GM23338 (cell line): ENCODE results near the gene SP140L. TPM values are rescaled to one million over a fixed set of nuclear protein-coding genes. Genes with fewer than 3 reads are reported as not detected.

Source experiments
- ATAC-seq: fragments of 200-7000 bp; cut with Tn5 transposase; 3 replicates; pipeline ENCODE4 v1.9.1; 2020
- DNase-seq: peaks from one replicate; pipeline ENCODE4 v3.0.0-alpha.2; 2015; ENCODE audit warnings: low spot score
- H2AFZ ChIP-seq: fragments of 200-600 bp; sonication (generic); 2 replicates; pipeline ENCODE4 v1.8.0; 2016; ENCODE audit warnings: antibody characterized with exemption, mild to moderate bottlenecking, moderate library complexity
- H3F3A ChIP-seq: fragments of 200-600 bp; sonication (generic); replicated peaks from 2 replicates; pipeline ENCODE4 v1.8.0; 2017; ENCODE audit warnings: antibody characterized with exemption, mixed run types, low read depth
- H3K27ac ChIP-seq: fragments of 200-600 bp; sonication (generic); 2 replicates; pipeline ENCODE4 v1.6.1; 2016; ENCODE audit warnings: low read depth
- H3K27me3 ChIP-seq: fragments of 200-600 bp; sonication (generic); 2 replicates; pipeline ENCODE4 v1.8.0; 2016; ENCODE audit warnings: mild to moderate bottlenecking, mixed run types, moderate library complexity; ENCODE audit not compliant: insufficient read depth
- H3K36me3 ChIP-seq: fragments of 200-600 bp; sonication (generic); 2 replicates; pipeline ENCODE4 v1.8.0; 2016; ENCODE audit warnings: mild to moderate bottlenecking; ENCODE audit not compliant: insufficient read depth
- H3K4me1 ChIP-seq: fragments of 200-600 bp; sonication (generic); 2 replicates; pipeline ENCODE4 v1.8.0; 2016; ENCODE audit warnings: mild to moderate bottlenecking, moderate library complexity; ENCODE audit not compliant: insufficient read depth
- H3K4me2 ChIP-seq: fragments of 200-600 bp; sonication (generic); 2 replicates; pipeline ENCODE4 v1.7.1; 2017; ENCODE audit warnings: mixed run types
- H3K4me3 ChIP-seq: fragments of 200-600 bp; sonication (generic); 2 replicates; pipeline ENCODE4 v1.6.1; 2016; ENCODE audit warnings: mixed run types
- H3K79me2 ChIP-seq: fragments of 200-600 bp; sonication (generic); replicated peaks from 2 replicates; pipeline ENCODE4 v1.8.0; 2017; ENCODE audit warnings: mild to moderate bottlenecking; ENCODE audit not compliant: insufficient read depth
- H3K9me2 ChIP-seq: fragments of 200-600 bp; sonication (generic); 2 replicates; pipeline ENCODE4 v1.8.0; 2017; ENCODE audit not compliant: insufficient read depth
- H4K20me1 ChIP-seq: fragments of 200-600 bp; sonication (generic); replicated peaks from 2 replicates; pipeline ENCODE4 v1.8.0; 2017; ENCODE audit warnings: mild to moderate bottlenecking; ENCODE audit not compliant: insufficient read depth
- H3K27ac Mint-ChIP-seq: 2 replicates; pipeline ENCODE4 v1.8.0; 2020; ENCODE audit warnings: inconsistent platforms, mild to moderate bottlenecking, moderate library complexity, mixed read lengths
- H3K27me3 Mint-ChIP-seq: 3 replicates; pipeline ENCODE4 v1.8.0; 2022; ENCODE audit warnings: low read depth, mild to moderate bottlenecking, moderate library complexity, mixed read lengths, inconsistent platforms; ENCODE audit not compliant: insufficient read depth, poor library complexity
- H3K36me3 Mint-ChIP-seq: 3 replicates; pipeline ENCODE4 v1.8.0; 2021; ENCODE audit warnings: low read depth, mild to moderate bottlenecking, inconsistent platforms, moderate library complexity, mixed read lengths
- H3K4me1 Mint-ChIP-seq: 3 replicates; pipeline ENCODE4 v1.8.0; 2020; ENCODE audit warnings: mild to moderate bottlenecking, inconsistent platforms, mixed read lengths
- H3K4me3 Mint-ChIP-seq: 3 replicates; pipeline ENCODE4 v1.8.0; 2021; ENCODE audit warnings: moderate library complexity, mild to moderate bottlenecking, inconsistent platforms, mixed read lengths
- H3K9me3 Mint-ChIP-seq: 3 replicates; pipeline ENCODE4 v1.8.0; 2020; ENCODE audit warnings: moderate library complexity, mild to moderate bottlenecking, inconsistent platforms, mixed read lengths
- CREB1 ChIP-seq: fragments of 250-450 bp; sonication (Bioruptor Pico); IDR thresholded peaks from 2 replicates; pipeline ENCODE4 v1.5.0; 2020; ENCODE audit warnings: low read depth, mild to moderate bottlenecking, moderate library complexity
- JUNB ChIP-seq: IDR thresholded peaks from one replicate; pipeline ENCODE4 v1.6.1; 2016; ENCODE audit warnings: antibody characterized with exemption; ENCODE audit not compliant: unreplicated experiment
- POLR2AphosphoS5 ChIP-seq: IDR thresholded peaks from 2 replicates; pipeline ENCODE4 v1.6.1; 2016; ENCODE audit warnings: antibody characterized with exemption, low read depth
- STAT1 ChIP-seq: IDR thresholded peaks from one replicate; pipeline ENCODE4 v1.6.1; 2016; ENCODE audit warnings: antibody characterized with exemption; ENCODE audit not compliant: unreplicated experiment
- polyA plus RNA-seq: library from polyadenylated mRNA; unstranded; fragments of >200 nt; fragmentation: Nextera tagmentation; extraction: Ambion mirVana; gene quantifications from 2 replicates; pipeline ENCODE4 v1.2.1, GENCODE V29; 2016
- total RNA-seq: library from RNA; depleted of rRNA; stranded (reverse); fragments of >200 nt; shearing (Covaris generic); gene quantifications from 2 replicates; pipeline ENCODE4 v1.2.3, GENCODE V29; 2014
- TF ChIP-seq, protein P1 (sequence below): IDR thresholded peaks from one replicate; pipeline ENCODE4 v1.6.1; 2018; ENCODE audit warnings: antibody characterized with exemption; ENCODE audit not compliant: unreplicated experiment
- TF ChIP-seq, protein P2 (sequence below): IDR thresholded peaks from 2 replicates; pipeline ENCODE4 v1.6.1; 2016; ENCODE audit warnings: antibody characterized with exemption
- TF ChIP-seq, protein P3 (sequence below): fragments of 250-450 bp; sonication (Bioruptor Pico); IDR thresholded peaks from 2 replicates; pipeline ENCODE4 v1.5.0; 2020; ENCODE audit warnings: mild to moderate bottlenecking, moderate library complexity

The SP140L gene
- total and polyA plus RNA-seq, 2 experiments from 2014 or later = 1.3 to 1.7 TPM

DNA sequence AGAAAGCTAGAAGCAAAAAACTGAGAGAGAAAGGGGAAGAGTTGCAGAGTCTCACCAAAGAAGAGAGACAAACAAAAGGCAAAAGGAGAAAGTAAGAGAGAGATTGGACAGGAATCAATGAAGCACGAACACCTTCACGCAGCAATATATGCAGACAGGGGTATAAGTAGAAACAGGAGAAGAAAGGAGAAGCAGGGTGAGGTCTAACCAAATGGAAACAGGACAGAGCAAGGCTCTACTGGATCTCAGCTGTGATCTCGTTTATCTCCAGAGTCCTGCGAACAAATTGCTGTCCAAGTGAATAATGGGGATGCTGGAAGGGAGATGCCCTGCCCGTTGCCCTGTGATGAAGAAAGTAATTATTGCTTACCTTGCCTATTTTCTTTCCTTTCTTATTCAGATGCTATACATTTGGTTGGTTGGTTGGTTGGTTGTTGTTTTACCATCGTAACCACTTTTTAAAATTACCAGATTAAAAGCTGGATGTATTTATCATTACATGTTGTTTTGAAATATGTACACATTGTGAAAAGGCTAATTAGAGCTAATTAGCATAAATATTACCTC, 123.0 kb downstream of the SP140L start:
- Mint-ChIP-seq H3K27me3 (no peaks in the 10 kb centered on the region), H3K4me3 (no peak overlapping the region), H3K36me3 (no peaks in the 10 kb centered on the region), H3K4me1 (peaks cover 8% of the 10 kb centered on the region), H3K9me3 (peaks cover 3% of the 10 kb centered on the region; the same call in 1 of the 3 replicates), H3K27ac (no peak overlapping the region)
- Histone ChIP-seq H3K4me2 (no peak overlapping the region), H3K27me3 (no peaks in the 10 kb centered on the region), H3F3A (no peaks in the 10 kb centered on the region), H4K20me1 (no peaks in the 10 kb centered on the region), H2AFZ (no peak overlapping the region), H3K4me3 (no peak overlapping the region), H3K27ac (no peak overlapping the region), H3K4me1 (no peaks in the 10 kb centered on the region; the same call in 1 of the 2 replicates), H3K36me3 (no peaks in the 10 kb centered on the region), H3K79me2 (no peaks in the 10 kb centered on the region), H3K9me2 (peaks cover 7% of the 10 kb centered on the region; the same call in 1 of the 2 replicates)
- DNase-seq = no peak
- TF ChIP-seq POLR2AphosphoS5 (no peak), CREB1 (no peak), JUNB (no peak)
- TF ChIP-seq, protein P1, sequence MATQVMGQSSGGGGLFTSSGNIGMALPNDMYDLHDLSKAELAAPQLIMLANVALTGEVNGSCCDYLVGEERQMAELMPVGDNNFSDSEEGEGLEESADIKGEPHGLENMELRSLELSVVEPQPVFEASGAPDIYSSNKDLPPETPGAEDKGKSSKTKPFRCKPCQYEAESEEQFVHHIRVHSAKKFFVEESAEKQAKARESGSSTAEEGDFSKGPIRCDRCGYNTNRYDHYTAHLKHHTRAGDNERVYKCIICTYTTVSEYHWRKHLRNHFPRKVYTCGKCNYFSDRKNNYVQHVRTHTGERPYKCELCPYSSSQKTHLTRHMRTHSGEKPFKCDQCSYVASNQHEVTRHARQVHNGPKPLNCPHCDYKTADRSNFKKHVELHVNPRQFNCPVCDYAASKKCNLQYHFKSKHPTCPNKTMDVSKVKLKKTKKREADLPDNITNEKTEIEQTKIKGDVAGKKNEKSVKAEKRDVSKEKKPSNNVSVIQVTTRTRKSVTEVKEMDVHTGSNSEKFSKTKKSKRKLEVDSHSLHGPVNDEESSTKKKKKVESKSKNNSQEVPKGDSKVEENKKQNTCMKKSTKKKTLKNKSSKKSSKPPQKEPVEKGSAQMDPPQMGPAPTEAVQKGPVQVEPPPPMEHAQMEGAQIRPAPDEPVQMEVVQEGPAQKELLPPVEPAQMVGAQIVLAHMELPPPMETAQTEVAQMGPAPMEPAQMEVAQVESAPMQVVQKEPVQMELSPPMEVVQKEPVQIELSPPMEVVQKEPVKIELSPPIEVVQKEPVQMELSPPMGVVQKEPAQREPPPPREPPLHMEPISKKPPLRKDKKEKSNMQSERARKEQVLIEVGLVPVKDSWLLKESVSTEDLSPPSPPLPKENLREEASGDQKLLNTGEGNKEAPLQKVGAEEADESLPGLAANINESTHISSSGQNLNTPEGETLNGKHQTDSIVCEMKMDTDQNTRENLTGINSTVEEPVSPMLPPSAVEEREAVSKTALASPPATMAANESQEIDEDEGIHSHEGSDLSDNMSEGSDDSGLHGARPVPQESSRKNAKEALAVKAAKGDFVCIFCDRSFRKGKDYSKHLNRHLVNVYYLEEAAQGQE = no peak
- TF ChIP-seq, protein P2, sequence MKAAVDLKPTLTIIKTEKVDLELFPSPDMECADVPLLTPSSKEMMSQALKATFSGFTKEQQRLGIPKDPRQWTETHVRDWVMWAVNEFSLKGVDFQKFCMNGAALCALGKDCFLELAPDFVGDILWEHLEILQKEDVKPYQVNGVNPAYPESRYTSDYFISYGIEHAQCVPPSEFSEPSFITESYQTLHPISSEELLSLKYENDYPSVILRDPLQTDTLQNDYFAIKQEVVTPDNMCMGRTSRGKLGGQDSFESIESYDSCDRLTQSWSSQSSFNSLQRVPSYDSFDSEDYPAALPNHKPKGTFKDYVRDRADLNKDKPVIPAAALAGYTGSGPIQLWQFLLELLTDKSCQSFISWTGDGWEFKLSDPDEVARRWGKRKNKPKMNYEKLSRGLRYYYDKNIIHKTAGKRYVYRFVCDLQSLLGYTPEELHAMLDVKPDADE = no peak
- ATAC-seq = no peak

DNA sequence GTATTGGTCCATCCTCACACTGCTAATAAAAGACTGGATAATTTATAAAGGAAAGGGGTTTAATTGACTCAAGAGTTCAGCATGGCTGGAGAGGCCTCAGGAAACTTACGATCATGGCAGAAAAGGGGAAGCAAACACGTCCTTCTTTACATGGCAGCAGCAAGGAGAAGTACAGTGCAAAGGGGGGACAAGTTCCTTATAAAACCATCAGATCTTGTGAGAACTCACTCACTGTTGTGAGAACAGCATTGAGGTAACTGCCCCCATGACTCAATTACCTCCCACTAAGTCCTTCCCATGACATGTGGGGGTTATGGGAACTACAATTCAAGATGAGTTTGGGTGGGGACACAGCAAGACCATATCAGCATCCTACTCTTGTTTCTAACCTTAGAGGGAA, 126.0 kb downstream of the SP140L start:
- Histone ChIP-seq H2AFZ (no peak overlapping the region), H3K36me3 (no peaks in the 10 kb centered on the region), H3K4me3 (no peak overlapping the region), H3K4me1 (peaks cover 4% of the 10 kb centered on the region; the same call in 1 of the 2 replicates), H3F3A (no peaks in the 10 kb centered on the region), H3K4me2 (no peak overlapping the region), H3K27me3 (no peaks in the 10 kb centered on the region), H4K20me1 (no peaks in the 10 kb centered on the region), H3K79me2 (no peaks in the 10 kb centered on the region), H3K27ac (no peak overlapping the region), H3K9me2 (peaks cover 9% of the 10 kb centered on the region; the same call in 1 of the 2 replicates)
- DNase-seq (no peak), ATAC-seq (no peak)
- Mint-ChIP-seq H3K4me3 (no peak overlapping the region), H3K36me3 (no peaks in the 10 kb centered on the region), H3K9me3 (peaks cover 5% of the 10 kb centered on the region; the same call in 1 of the 3 replicates), H3K27ac (no peak overlapping the region), H3K27me3 (no peaks in the 10 kb centered on the region), H3K4me1 (peaks cover 13% of the 10 kb centered on the region)
- TF ChIP-seq, protein P1 = no peak
- TF ChIP-seq, protein P3, sequence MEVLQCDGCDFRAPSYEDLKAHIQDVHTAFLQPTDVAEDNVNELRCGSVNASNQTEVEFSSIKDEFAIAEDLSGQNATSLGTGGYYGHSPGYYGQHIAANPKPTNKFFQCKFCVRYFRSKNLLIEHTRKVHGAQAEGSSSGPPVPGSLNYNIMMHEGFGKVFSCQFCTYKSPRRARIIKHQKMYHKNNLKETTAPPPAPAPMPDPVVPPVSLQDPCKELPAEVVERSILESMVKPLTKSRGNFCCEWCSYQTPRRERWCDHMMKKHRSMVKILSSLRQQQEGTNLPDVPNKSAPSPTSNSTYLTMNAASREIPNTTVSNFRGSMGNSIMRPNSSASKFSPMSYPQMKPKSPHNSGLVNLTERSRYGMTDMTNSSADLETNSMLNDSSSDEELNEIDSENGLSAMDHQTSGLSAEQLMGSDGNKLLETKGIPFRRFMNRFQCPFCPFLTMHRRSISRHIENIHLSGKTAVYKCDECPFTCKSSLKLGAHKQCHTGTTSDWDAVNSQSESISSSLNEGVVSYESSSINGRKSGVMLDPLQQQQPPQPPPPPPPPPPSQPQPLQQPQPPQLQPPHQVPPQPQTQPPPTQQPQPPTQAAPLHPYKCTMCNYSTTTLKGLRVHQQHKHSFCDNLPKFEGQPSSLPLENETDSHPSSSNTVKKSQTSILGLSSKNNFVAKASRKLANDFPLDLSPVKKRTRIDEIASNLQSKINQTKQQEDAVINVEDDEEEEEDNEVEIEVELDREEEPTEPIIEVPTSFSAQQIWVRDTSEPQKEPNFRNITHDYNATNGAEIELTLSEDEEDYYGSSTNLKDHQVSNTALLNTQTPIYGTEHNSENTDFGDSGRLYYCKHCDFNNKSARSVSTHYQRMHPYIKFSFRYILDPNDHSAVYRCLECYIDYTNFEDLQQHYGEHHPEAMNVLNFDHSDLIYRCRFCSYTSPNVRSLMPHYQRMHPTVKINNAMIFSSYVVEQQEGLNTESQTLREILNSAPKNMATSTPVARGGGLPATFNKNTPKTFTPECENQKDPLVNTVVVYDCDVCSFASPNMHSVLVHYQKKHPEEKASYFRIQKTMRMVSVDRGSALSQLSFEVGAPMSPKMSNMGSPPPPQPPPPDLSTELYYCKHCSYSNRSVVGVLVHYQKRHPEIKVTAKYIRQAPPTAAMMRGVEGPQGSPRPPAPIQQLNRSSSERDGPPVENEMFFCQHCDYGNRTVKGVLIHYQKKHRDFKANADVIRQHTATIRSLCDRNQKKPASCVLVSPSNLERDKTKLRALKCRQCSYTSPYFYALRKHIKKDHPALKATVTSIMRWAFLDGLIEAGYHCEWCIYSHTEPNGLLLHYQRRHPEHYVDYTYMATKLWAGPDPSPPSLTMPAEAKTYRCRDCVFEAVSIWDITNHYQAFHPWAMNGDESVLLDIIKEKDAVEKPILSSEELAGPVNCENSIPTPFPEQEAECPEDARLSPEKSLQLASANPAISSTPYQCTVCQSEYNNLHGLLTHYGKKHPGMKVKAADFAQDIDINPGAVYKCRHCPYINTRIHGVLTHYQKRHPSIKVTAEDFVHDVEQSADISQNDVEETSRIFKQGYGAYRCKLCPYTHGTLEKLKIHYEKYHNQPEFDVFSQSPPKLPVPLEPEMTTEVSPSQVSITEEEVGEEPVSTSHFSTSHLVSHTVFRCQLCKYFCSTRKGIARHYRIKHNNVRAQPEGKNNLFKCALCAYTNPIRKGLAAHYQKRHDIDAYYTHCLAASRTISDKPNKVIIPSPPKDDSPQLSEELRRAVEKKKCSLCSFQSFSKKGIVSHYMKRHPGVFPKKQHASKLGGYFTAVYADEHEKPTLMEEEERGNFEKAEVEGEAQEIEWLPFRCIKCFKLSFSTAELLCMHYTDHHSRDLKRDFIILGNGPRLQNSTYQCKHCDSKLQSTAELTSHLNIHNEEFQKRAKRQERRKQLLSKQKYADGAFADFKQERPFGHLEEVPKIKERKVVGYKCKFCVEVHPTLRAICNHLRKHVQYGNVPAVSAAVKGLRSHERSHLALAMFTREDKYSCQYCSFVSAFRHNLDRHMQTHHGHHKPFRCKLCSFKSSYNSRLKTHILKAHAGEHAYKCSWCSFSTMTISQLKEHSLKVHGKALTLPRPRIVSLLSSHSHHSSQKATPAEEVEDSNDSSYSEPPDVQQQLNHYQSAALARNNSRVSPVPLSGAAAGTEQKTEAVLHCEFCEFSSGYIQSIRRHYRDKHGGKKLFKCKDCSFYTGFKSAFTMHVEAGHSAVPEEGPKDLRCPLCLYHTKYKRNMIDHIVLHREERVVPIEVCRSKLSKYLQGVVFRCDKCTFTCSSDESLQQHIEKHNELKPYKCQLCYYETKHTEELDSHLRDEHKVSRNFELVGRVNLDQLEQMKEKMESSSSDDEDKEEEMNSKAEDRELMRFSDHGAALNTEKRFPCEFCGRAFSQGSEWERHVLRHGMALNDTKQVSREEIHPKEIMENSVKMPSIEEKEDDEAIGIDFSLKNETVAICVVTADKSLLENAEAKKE (CRISPR knock-in tag) = no peak
- no peak for TF ChIP-seq STAT1
